Caco-2 (cell line): ENCODE data around the gene CHPT1. TPM values are rescaled to one million over a fixed set of nuclear protein-coding genes. Genes with fewer than 3 reads are reported as not detected.
"Not testable (repeated sequence)": the region's sequence is repeated elsewhere in the genome, so short reads cannot be mapped to it uniquely, and the experiment has no call there.

Source experiments
- BruUV-seq: library from RNA; stranded (reverse); fragments of 400-500 nt; replicated peaks from 2 replicates; lab custom pipeline; 2021; lab: Mats Ljungman, UMichigan
- CTCF ChIA-PET: fragments of 300-600 bp; sonication (Branson Sonifier 250); formaldehyde crosslinking; loops from one replicate; lab custom pipeline; 2022; ENCODE audit warnings: antibody characterized with exemption; lab: Charles Lee
- POLR2A ChIA-PET: fragments of 300-600 bp; sonication (Branson Sonifier 250); formaldehyde crosslinking; loops from one replicate; lab custom pipeline; 2022; ENCODE audit warnings: antibody characterized with exemption; lab: Charles Lee
- DNase-seq, 2 experiments: peaks; one replicate each; pipeline versions ENCODE4 v3.0.0 to v3.0.0-alpha.2; 2020 to 2022
- H3K27me3 ChIP-seq: replicated peaks from 2 replicates; pipeline ENCODE4 v1.6.0; 2011; ENCODE audit warnings: low read length; ENCODE audit not compliant: control insufficient read depth, insufficient read depth
- H3K36me3 ChIP-seq: 2 replicates; pipeline ENCODE4 v1.5.1; 2011; ENCODE audit warnings: low read length; ENCODE audit not compliant: control insufficient read depth, insufficient read depth
- H3K4me1 ChIP-seq: fragments of 250-450 bp; sonication (Bioruptor Pico); 2 replicates; pipeline ENCODE4 v1.5.1; 2020; ENCODE audit warnings: mild to moderate bottlenecking
- H3K4me3 ChIP-seq: 2 replicates; pipeline ENCODE4 v1.5.1; 2011; ENCODE audit warnings: low read depth, mild to moderate bottlenecking, control low read depth, low read length
- H3K9me3 ChIP-seq: fragments of 250-450 bp; sonication (Bioruptor Pico); 2 replicates; pipeline ENCODE4 v1.5.1; 2020; ENCODE audit warnings: mild to moderate bottlenecking, moderate library complexity
- H3K27ac Mint-ChIP-seq: one replicate; pipeline ENCODE4 v1.8.0; 2022; ENCODE audit warnings: mixed read lengths; ENCODE audit not compliant: unreplicated experiment
- H3K27me3 Mint-ChIP-seq: one replicate; pipeline ENCODE4 v1.8.0; 2022; ENCODE audit warnings: mixed read lengths; ENCODE audit not compliant: insufficient read depth, unreplicated experiment
- H3K36me3 Mint-ChIP-seq: one replicate; pipeline ENCODE4 v1.8.0; 2022; ENCODE audit warnings: mild to moderate bottlenecking, mixed read lengths; ENCODE audit not compliant: insufficient read depth, unreplicated experiment
- H3K4me1 Mint-ChIP-seq: one replicate; pipeline ENCODE4 v1.8.0; 2022; ENCODE audit warnings: low read depth, mixed read lengths; ENCODE audit not compliant: unreplicated experiment
- H3K4me3 Mint-ChIP-seq: one replicate; pipeline ENCODE4 v1.8.0; 2022; ENCODE audit warnings: mild to moderate bottlenecking, moderate library complexity, mixed read lengths; ENCODE audit not compliant: unreplicated experiment
- H3K9me3 Mint-ChIP-seq: one replicate; pipeline ENCODE4 v1.8.0; 2022; ENCODE audit warnings: mixed read lengths; ENCODE audit not compliant: unreplicated experiment
- intact Hi-C: fragments of 100-400 bp; cut with micrococcal nuclease; formaldehyde crosslinking; loops from one replicate; pipeline ENCODE4 v1.10.0; 2022; ENCODE audit not compliant: unreplicated experiment
- total RNA-seq: library from RNA; stranded (reverse); gene quantifications from 2 replicates; pipeline ENCODE4 v1.2.3, GENCODE V29; 2022
- TF ChIP-seq, protein P1 (sequence below), 2 experiments: fragments of 200-600 bp in 1 of 2; IDR thresholded peaks; 1 replicate in 1 of 2; 2 replicates in 1 of 2; pipeline versions ENCODE4 v1.5.1 to v1.8.0; 2011 to 2022; ENCODE audit warnings: antibody characterized with exemption in 1 of 2, control low read depth in 1 of 2, inconsistent platforms in 1 of 2, low read depth in 1 of 2, low read length in 1 of 2, mild to moderate bottlenecking in 1 of 2, moderate library complexity in 1 of 2; ENCODE audit not compliant: insufficient read depth in 1 of 2, severe bottlenecking in 1 of 2, unreplicated experiment in 1 of 2

CHPT1 gene
- total RNA-seq, 1 experiment from 2014 or later = 54.6 TPM

GRCh38 chr12:101675555-101675954 lies 21.9 kb upstream of the CHPT1 start:
- BruUV-seq = no TSS peak
- TF ChIP-seq, protein P1, sequence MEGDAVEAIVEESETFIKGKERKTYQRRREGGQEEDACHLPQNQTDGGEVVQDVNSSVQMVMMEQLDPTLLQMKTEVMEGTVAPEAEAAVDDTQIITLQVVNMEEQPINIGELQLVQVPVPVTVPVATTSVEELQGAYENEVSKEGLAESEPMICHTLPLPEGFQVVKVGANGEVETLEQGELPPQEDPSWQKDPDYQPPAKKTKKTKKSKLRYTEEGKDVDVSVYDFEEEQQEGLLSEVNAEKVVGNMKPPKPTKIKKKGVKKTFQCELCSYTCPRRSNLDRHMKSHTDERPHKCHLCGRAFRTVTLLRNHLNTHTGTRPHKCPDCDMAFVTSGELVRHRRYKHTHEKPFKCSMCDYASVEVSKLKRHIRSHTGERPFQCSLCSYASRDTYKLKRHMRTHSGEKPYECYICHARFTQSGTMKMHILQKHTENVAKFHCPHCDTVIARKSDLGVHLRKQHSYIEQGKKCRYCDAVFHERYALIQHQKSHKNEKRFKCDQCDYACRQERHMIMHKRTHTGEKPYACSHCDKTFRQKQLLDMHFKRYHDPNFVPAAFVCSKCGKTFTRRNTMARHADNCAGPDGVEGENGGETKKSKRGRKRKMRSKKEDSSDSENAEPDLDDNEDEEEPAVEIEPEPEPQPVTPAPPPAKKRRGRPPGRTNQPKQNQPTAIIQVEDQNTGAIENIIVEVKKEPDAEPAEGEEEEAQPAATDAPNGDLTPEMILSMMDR (IDR thresholded peaks at IDR 0.05; ENCODE audit: insufficient read depth in 1 of 2, low read depth in 1 of 2, low read length in 1 of 2, severe bottlenecking in 1 of 2, unreplicated experiment in 1 of 2) = no peak
- no peak overlapping the region for H3K27ac Mint-ChIP-seq
- no peaks in the 10 kb centered on the region for H3K9me3 Mint-ChIP-seq
- POLR2A ChIA-PET = no interaction called here
- intact Hi-C loops = no loop called here
- H3K9me3 ChIP-seq = no peaks in the 10 kb centered on the region
- H3K27me3 ChIP-seq = no peaks in the 10 kb centered on the region
- no peaks in the 10 kb centered on the region for H3K4me1 ChIP-seq
- H3K4me3 ChIP-seq = no peak overlapping the region
- H3K36me3 ChIP-seq = no peaks in the 10 kb centered on the region
- no peaks in the 10 kb centered on the region for H3K27me3 Mint-ChIP-seq
- DNase-seq = no peak
- H3K4me1 Mint-ChIP-seq = peaks cover 8% of the 10 kb centered on the region
- H3K36me3 Mint-ChIP-seq = no peaks in the 10 kb centered on the region
- no peak overlapping the region for H3K4me3 Mint-ChIP-seq
- CTCF ChIA-PET = no interaction called here

DNA sequence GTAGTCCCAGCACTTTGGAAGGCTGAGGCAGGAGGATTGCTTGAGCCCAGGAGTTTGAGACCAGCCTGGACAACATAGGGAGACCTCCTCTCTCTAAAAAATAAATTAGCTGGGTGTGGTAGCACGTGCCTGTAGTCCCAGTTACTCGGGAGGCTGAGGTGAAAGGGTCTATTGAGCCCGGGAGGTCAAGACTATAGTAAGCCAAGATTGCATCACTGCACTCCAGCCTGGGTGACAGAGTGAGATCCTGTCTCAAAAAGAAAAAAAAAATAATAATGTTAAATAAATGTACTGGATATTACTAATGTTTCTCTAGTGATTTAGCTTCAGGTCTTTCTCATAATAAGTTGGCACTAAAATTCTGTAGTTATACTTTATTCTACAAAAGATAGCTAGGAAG lies 20.9 kb upstream of the CHPT1 start:
- H3K9me3 ChIP-seq, H3K27ac Mint-ChIP-seq, H3K4me3 ChIP-seq, intact Hi-C loops, H3K27me3 Mint-ChIP-seq, H3K9me3 Mint-ChIP-seq, POLR2A ChIA-PET, H3K36me3 Mint-ChIP-seq, H3K4me1 Mint-ChIP-seq, CTCF ChIA-PET, H3K36me3 ChIP-seq, DNase-seq, H3K4me3 Mint-ChIP-seq, BruUV-seq, H3K4me1 ChIP-seq, H3K27me3 ChIP-seq: not testable (repeated sequence)

DNA sequence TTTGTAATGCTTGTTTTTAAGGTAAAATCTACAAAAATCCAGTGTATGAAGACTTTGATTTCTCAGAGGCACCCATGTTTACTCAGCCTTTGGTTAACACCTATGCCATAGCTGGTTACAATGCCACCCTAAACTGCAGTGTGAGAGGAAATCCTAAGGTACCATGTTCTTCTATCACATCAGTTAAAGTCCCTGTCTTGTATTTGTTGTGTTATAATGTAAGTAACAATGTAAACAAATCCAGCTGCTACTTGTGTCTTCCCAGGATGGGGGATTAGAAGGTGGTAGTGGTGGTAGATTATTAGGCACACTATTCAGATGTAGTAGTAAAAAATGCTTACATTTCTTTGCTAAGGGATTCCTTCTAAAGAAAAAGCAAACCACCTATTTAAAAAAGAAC lies 19.4 kb upstream of the CHPT1 start:
- TF ChIP-seq, protein P1 (IDR thresholded peaks at IDR 0.05; ENCODE audit: insufficient read depth in 1 of 2, low read depth in 1 of 2, low read length in 1 of 2, severe bottlenecking in 1 of 2, unreplicated experiment in 1 of 2) = no peak
- H3K9me3 Mint-ChIP-seq = no peaks in the 10 kb centered on the region
- CTCF ChIA-PET = no interaction called here
- H3K27me3 ChIP-seq = no peaks in the 10 kb centered on the region
- H3K4me1 ChIP-seq = no peaks in the 10 kb centered on the region
- H3K9me3 ChIP-seq = no peaks in the 10 kb centered on the region
- H3K27ac Mint-ChIP-seq = no peak overlapping the region
- H3K4me1 Mint-ChIP-seq = no peaks in the 10 kb centered on the region
- intact Hi-C loops = no loop called here
- no peaks in the 10 kb centered on the region for H3K36me3 ChIP-seq
- POLR2A ChIA-PET = no interaction called here
- no peak overlapping the region for H3K4me3 ChIP-seq
- no peak for DNase-seq
- no peak overlapping the region for H3K4me3 Mint-ChIP-seq
- H3K36me3 Mint-ChIP-seq = no peaks in the 10 kb centered on the region
- no peaks in the 10 kb centered on the region for H3K27me3 Mint-ChIP-seq
- BruUV-seq = no TSS peak

DNA sequence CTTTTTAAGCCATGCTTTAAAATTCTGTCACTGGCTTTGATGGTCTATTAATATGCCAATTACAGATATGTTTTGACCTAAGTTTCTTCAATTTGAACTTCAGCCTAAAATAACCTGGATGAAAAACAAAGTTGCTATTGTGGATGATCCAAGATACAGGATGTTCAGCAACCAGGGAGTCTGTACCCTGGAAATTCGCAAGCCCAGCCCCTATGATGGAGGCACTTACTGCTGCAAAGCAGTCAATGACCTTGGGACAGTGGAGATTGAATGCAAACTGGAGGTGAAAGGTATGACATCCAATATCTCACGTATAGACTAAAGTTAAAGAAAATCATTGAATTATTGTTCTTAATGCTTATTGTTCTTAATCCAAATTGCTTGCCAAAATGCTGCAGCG lies 17.2 kb upstream of the CHPT1 start:
- no peaks in the 10 kb centered on the region for H3K27me3 Mint-ChIP-seq
- no peaks in the 10 kb centered on the region for H3K36me3 ChIP-seq
- H3K36me3 Mint-ChIP-seq = no peaks in the 10 kb centered on the region
- CTCF ChIA-PET = no interaction called here
- no peak for DNase-seq
- H3K9me3 Mint-ChIP-seq = no peaks in the 10 kb centered on the region
- no peak overlapping the region for H3K4me3 Mint-ChIP-seq
- BruUV-seq = no TSS peak
- peaks cover 7% of the 10 kb centered on the region; the same call in 1 of the 2 replicates for H3K4me1 ChIP-seq
- POLR2A ChIA-PET = no interaction called here
- no peak overlapping the region for H3K27ac Mint-ChIP-seq
- TF ChIP-seq, protein P1 (IDR thresholded peaks at IDR 0.05; ENCODE audit: insufficient read depth in 1 of 2, low read depth in 1 of 2, low read length in 1 of 2, severe bottlenecking in 1 of 2, unreplicated experiment in 1 of 2) = no peak
- H3K27me3 ChIP-seq = no peaks in the 10 kb centered on the region
- intact Hi-C loops = no loop called here
- H3K4me1 Mint-ChIP-seq = no peaks in the 10 kb centered on the region
- no peak overlapping the region for H3K4me3 ChIP-seq
- H3K9me3 ChIP-seq = no peaks in the 10 kb centered on the region
